NCI-H187 treated with DMSO at 0.1 percent for 48 hours (cell line): ENCODE results near the gene SMIM10L2A.
"Not testable (repeated sequence)": the region's sequence is repeated elsewhere in the genome, so short reads cannot be mapped to it uniquely, and the experiment has no call there.

Source experiments
- DNase-seq: peaks from one replicate; lab custom pipeline; 2025; lab: John Stamatoyannopoulos, UW

SMIM10L2A gene

GRCh38 chrX:135421932-135422809 is at the start of gene SMIM10L2A:
SMIM10L2A (plus strand) TSS chrX:135421944; CDS start chrX:135422132, 188 bp downstream.
- DNase-seq, result no peak

DNA sequence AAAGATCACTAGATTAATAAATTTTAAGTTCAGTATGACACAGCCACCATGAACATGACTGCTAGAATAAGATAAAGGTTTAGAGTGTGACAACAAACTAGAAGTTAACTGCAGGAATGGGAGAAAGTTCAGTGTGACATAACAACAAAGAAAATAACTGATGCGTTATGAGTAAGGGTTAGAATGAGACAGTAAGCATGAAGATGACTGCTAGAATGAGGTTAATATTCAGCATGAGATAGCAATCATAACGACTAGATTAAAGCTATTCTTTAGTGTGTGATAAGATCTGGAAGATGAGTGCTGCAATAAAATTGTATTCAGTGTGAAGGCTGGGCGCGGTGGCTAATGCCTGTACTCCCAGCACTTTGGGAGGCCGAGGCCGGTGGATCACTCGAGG is 48.4 kb upstream of the SMIM10L2A start:
- no peak for DNase-seq

GRCh38 chrX:135382260-135382659 is 39.5 kb upstream of the SMIM10L2A start:
- DNase-seq, result no peak

GRCh38 chrX:135383249-135383648 is 38.5 kb upstream of the SMIM10L2A start:
- DNase-seq, result no peak

DNA sequence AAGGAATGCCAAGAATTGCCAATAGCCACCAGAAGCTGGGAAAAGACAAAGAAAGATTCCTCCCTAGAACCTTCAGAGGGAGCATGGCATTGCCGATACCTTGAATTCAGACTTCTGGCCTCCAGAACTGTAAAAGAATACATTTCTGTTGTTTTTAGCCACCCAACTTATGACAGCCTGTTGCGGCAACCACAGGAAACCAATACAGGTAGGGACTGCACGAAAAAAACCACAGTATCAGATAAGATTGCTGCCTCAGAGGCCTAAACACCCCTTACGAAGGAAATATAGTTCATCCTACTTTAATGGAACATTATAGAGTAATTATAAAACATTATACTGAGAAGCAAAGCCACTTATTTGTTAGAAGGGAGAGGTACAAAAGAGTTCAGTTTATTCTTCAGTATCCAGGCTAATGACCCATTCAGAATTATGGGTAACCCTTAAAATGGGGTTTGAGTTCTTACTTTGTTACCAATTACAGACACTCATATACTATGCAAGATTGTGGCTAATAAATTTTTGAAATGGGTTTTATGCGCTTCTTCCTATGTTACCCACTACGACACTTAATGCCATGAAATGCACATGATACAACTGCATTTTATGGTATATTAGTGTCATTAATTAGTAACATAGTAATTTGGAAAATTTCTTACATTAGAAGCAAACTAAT is 37.4 kb upstream of the SMIM10L2A start:
- no peak for DNase-seq

DNA sequence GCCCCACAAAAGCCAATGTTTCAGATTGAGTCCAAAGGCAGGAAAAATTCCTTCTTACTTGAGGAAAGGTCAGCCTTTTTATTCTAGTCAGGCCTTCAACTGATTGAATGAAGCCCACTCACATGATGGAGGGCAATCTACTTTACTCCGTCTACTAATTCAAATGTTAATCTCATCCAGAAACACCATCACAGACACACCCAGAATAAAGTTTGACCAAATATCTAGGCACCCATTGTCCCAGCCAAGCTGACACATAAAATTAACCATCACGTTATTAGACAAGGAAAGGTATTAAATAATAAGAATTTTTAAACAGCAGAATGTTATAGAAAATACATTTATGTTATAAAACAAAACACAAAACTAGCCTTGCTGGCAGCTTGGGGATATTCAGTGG is 32.9 kb upstream of the SMIM10L2A start:
- no peak for DNase-seq

GRCh38 chrX:135389243-135389642 is 32.5 kb upstream of the SMIM10L2A start:
- no peak for DNase-seq

DNA sequence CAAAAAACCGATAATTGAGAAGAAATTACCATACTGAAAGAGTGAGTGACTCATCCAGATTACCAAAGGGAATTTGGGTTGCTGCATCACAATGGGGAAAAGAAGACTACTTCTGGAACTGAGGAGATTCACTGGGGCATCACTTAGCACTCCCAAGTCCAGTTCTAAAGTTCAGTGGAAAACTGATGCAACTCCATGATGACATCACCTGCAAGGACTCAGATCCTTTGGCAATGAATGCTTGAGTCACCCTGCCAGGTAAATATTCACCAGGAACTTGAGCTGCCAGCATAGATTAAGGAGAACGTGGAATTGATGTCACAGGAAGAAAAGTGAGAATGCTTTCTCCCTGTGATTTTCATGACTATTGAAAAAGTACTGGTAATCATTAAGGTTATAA is 32.0 kb upstream of the SMIM10L2A start:
- no peak for DNase-seq

GRCh38 chrX:135391734-135392133 is 30.0 kb upstream of the SMIM10L2A start:
- DNase-seq, result no peak

- DNase-seq, result no peak
Observed at GRCh38 chrX:135393051-135393450, 28.7 kb upstream of the SMIM10L2A start.

DNA sequence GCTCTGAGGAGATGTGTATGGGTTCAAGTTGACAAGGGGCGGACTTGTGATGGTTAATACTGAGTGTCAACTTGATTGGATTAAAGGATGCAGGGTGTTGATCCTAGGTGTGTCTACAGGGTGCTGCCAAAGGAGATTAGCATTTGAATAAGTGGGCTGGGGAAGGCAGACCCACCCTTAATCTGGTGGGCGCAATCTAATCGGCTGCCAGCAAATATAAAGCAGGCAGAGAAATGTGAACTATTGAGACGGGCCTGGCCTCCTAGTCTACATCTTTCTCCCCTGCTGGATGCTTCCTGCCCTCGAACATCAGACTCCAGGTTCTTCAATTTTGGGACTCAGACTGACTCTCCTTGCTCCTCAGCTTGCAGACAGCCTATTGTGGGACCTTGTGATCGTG is 26.7 kb upstream of the SMIM10L2A start:
- DNase-seq, result no peak

- no peak for DNase-seq
Observed at GRCh38 chrX:135396109-135396508, 25.6 kb upstream of the SMIM10L2A start.

GRCh38 chrX:135396566-135396965 is 25.2 kb upstream of the SMIM10L2A start:
- DNase-seq, result no peak

GRCh38 chrX:135397652-135398051 is 24.1 kb upstream of the SMIM10L2A start:
- DNase-seq, result no peak

- DNase-seq, result no peak
Observed at GRCh38 chrX:135403374-135403773, 18.4 kb upstream of the SMIM10L2A start.

- not testable (repeated sequence) for DNase-seq
Observed at GRCh38 chrX:135406428-135406827, 15.3 kb upstream of the SMIM10L2A start.

DNA sequence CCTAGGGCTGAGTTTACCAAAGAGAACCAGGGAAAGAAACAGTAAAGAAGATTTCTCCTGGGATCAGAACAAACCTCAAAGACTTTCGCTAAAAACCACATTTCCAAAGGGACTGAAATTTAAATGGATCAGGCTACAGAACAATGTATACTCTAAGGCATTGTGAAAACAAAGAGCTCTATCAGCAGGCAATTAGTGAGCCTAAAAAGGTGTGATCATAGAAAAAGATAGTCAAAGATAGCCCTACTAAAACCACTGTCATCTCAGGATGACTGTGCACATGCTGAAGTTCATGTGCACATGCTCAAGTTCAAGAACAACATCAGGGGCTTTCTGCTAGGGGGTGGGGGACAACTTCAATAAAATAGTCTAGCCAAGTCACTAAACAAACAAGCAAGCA is 12.9 kb upstream of the SMIM10L2A start:
- DNase-seq, result no peak

DNA sequence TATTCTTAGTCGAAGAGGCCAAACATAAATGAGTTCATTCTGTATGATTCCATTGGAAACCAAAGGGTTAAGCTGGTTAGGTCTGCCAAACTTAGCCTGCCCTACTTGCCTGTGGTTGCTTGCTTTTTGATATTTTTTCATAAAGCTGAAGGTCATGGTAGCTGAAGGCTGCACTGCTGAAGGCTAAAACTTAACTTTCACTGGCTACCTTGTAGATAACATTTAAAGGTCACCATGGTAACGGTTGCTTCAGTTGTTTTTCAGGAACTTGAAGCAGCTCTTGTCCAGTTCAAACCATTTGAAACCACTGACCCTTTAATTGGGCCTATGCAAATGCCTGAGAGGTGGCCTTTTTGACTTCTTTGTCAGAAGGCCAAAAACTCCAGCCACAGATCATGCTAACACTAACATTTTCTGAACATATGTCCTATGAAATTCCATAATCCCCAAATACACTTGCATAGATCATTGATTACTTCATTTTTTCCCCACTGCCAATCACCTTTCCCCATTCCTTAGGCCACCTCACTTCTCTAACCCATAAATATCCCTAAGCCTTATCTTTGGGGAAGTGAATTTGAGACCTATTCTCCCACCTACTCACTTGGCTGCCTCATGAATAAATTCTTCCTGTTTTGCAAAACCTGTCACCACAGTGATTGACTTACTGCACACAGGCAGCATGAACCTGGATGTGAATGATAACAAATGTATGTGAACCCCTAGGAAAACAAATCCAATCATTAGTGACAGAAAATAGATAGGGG is 10.7 kb upstream of the SMIM10L2A start:
- no peak for DNase-seq

- no peak for DNase-seq
Observed at GRCh38 chrX:135411893-135412292, 9.9 kb upstream of the SMIM10L2A start.

GRCh38 chrX:135416546-135416945 is 5.2 kb upstream of the SMIM10L2A start:
- DNase-seq, result no peak

- DNase-seq, result no peak
Observed at GRCh38 chrX:135420831-135421230, 913 bp upstream of the SMIM10L2A start.

DNA sequence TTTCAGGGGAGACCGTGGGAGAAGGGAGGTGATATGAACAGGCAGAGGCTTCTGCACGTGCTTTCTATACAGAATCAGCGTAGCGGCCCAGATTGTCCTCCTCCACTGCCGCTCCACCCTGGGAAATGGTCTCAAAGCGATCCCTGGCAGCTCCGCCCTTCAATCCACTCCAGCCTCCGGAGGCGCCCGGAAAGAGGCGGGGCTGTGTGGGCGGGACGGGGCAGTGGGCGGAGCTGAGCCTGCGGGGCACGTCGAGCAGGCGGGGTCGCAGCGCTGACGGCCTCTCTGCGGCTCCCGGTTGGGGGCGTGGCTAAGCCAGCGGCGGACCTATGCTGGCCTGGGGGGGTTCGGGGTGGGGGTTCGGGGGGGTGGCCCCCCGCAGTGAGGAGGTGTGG is 210 bp upstream of the SMIM10L2A start:
- DNase-seq, result no peak

DNA sequence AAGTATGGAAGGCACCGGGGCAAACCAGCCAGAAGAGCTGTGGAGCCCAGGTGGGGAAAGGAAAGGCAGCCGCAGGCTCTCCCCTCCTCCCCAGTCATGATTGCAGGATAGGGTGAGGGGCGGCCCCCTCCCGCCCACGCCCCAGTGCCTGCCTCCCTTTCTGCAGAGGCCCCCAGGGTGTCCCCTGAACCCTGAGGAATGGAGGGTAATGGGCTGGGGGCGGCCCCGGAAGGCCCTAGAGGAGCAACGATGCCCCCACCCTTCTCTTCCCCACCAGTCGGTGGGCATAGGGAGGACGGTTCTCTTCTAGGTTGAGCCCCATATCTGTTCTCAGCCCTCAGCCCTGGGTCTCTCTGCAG is 1.0 kb downstream of the SMIM10L2A start:
- not testable (repeated sequence) for DNase-seq
